Endothelial cell (in vitro differentiated cells): ENCODE measurements around the gene TIMP2. TPM values are rescaled to one million over a fixed set of nuclear protein-coding genes. Genes with fewer than 3 reads are reported as not detected.

Experiments used
- DNase-seq: peaks from one replicate; pipeline ENCODE4 v3.0.0; 2021; ENCODE audit warnings: low spot score
- H3K27ac Mint-ChIP-seq: one replicate; pipeline ENCODE4 v1.8.0; 2021; ENCODE audit warnings: mixed read lengths, inconsistent platforms; ENCODE audit not compliant: unreplicated experiment
- H3K27me3 Mint-ChIP-seq: one replicate; pipeline ENCODE4 v1.8.0; 2021; ENCODE audit warnings: mild to moderate bottlenecking, moderate library complexity, mixed read lengths, inconsistent platforms; ENCODE audit not compliant: unreplicated experiment
- H3K36me3 Mint-ChIP-seq: one replicate; pipeline ENCODE4 v1.8.0; 2021; ENCODE audit warnings: mild to moderate bottlenecking, low read depth, mixed read lengths, inconsistent platforms; ENCODE audit not compliant: unreplicated experiment
- H3K4me1 Mint-ChIP-seq: one replicate; pipeline ENCODE4 v1.8.0; 2021; ENCODE audit warnings: mild to moderate bottlenecking, mixed read lengths, inconsistent platforms; ENCODE audit not compliant: unreplicated experiment
- H3K4me3 Mint-ChIP-seq: one replicate; pipeline ENCODE4 v1.8.0; 2021; ENCODE audit warnings: mild to moderate bottlenecking, mixed read lengths, inconsistent platforms; ENCODE audit not compliant: unreplicated experiment
- H3K9me3 Mint-ChIP-seq: one replicate; pipeline ENCODE4 v1.8.0; 2021; ENCODE audit warnings: mixed read lengths, inconsistent platforms; ENCODE audit not compliant: unreplicated experiment
- total RNA-seq: library from RNA; stranded (reverse); fragmentation: NEBNext Ultra II Directional; extraction: Animal tissue kit (Norgen Biotek cat#: 25700); gene quantifications from one replicate; pipeline ENCODE4 v1.2.1, GENCODE V29; 2021; ENCODE audit not compliant: unreplicated experiment
- TF ChIP-seq, protein P1 (sequence below): fragments of 200-600 bp; sonication (generic); IDR thresholded peaks from one replicate; pipeline ENCODE4 v1.5.0; 2021; ENCODE audit warnings: antibody characterized with exemption; ENCODE audit not compliant: unreplicated experiment

TIMP2 gene
- total RNA-seq, 1 donor from 2014 or later, result 41.5 TPM

- Mint-ChIP-seq H3K27me3 (peaks cover 2% of the 10 kb centered on the region), H3K4me1 (peaks cover 4% of the 10 kb centered on the region), H3K9me3 (no peaks in the 10 kb centered on the region), H3K36me3 (peaks cover 6% of the 10 kb centered on the region), H3K27ac (no peak overlapping the region), H3K4me3 (no peak overlapping the region)
- DNase-seq, result peak; percentile 87
- TF ChIP-seq, protein P1, sequence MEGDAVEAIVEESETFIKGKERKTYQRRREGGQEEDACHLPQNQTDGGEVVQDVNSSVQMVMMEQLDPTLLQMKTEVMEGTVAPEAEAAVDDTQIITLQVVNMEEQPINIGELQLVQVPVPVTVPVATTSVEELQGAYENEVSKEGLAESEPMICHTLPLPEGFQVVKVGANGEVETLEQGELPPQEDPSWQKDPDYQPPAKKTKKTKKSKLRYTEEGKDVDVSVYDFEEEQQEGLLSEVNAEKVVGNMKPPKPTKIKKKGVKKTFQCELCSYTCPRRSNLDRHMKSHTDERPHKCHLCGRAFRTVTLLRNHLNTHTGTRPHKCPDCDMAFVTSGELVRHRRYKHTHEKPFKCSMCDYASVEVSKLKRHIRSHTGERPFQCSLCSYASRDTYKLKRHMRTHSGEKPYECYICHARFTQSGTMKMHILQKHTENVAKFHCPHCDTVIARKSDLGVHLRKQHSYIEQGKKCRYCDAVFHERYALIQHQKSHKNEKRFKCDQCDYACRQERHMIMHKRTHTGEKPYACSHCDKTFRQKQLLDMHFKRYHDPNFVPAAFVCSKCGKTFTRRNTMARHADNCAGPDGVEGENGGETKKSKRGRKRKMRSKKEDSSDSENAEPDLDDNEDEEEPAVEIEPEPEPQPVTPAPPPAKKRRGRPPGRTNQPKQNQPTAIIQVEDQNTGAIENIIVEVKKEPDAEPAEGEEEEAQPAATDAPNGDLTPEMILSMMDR, result peak; percentile 76
Observed at GRCh38 chr17:78865682-78866390, 59.4 kb downstream of the TIMP2 start.

DNA sequence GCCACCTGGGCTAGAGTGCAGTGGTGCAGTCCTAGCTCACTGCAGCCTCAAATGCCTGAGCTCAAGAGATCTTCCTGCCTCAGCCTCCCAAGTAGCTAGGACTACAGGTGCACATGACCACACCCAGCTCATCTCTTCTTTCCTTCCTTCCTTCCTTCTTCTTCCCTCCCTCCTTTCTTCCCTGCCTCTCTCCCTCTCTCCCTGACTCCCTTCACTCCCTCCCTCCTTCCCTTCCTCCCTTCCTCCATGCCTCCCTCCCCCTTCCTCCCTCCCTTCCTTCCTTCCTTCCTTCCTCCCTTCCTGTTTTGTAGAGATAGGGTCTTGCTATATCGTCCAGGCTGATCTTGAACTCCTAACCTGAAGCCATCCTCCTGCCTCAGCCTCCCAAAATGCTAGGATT is 61.1 kb downstream of the TIMP2 start:
- Mint-ChIP-seq H3K4me3 (no peak overlapping the region), H3K9me3 (no peaks in the 10 kb centered on the region), H3K4me1 (peaks cover 4% of the 10 kb centered on the region), H3K27ac (no peak overlapping the region), H3K27me3 (no peaks in the 10 kb centered on the region), H3K36me3 (no peaks in the 10 kb centered on the region)
- TF ChIP-seq, protein P1, result no peak
- no peak for DNase-seq

GRCh38 chr17:78862073-78863023 is 62.8 kb downstream of the TIMP2 start:
- Mint-ChIP-seq H3K36me3 (no peaks in the 10 kb centered on the region), H3K27ac (no peak overlapping the region), H3K4me1 (peaks cover 4% of the 10 kb centered on the region), H3K27me3 (no peaks in the 10 kb centered on the region), H3K9me3 (no peaks in the 10 kb centered on the region), H3K4me3 (no peak overlapping the region)
- DNase-seq, result no peak
- TF ChIP-seq, protein P1, result no peak

GRCh38 chr17:78861229-78861628 is 64.0 kb downstream of the TIMP2 start:
- Mint-ChIP-seq H3K27ac (no peak overlapping the region), H3K4me1 (peaks cover 4% of the 10 kb centered on the region), H3K4me3 (no peak overlapping the region), H3K9me3 (no peaks in the 10 kb centered on the region), H3K36me3 (no peaks in the 10 kb centered on the region), H3K27me3 (no peaks in the 10 kb centered on the region)
- TF ChIP-seq, protein P1, result no peak
- DNase-seq, result no peak

DNA sequence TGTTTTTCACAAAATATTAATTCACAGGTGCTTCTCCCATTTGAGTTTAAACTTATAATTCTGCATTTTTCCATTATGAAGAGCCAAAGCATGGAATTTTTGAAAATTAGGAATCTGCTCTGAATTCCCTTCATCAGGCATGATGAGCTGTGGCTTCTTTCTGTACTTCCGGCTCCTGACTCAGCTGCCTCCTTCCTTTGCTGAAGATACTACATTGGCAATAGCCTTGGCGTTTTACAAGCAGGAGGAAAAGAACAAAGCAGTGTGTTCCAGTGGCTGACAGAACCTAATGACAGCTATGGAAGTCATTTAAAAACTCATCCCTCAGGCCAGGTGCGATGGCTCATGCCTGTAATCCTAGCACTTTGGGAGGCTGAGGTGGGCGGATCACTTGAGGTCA is 66.1 kb downstream of the TIMP2 start:
- peaks cover 8% of the 10 kb centered on the region for H3K4me1 Mint-ChIP-seq
- no peak overlapping the region for H3K27ac Mint-ChIP-seq
- no peak overlapping the region for H3K4me3 Mint-ChIP-seq
- no peak for DNase-seq
- no peaks in the 10 kb centered on the region for H3K27me3 Mint-ChIP-seq
- H3K9me3 Mint-ChIP-seq, result no peaks in the 10 kb centered on the region
- no peaks in the 10 kb centered on the region for H3K36me3 Mint-ChIP-seq
- TF ChIP-seq, protein P1, result no peak
